Stimulated activated naive CD4-positive, alpha-beta T cell treated with Interleukin-2 at 50 U/mL for 16 hours (primary cell): ENCODE results near the gene DDX1.
"Not testable (repeated sequence)": the region's sequence is repeated elsewhere in the genome, so short reads cannot be mapped to it uniquely, and the experiment has no call there.

ENCODE experiments used
- DNase-seq: peaks from one replicate; lab custom pipeline; 2025; lab: John Stamatoyannopoulos, UW

DDX1 gene

DNA sequence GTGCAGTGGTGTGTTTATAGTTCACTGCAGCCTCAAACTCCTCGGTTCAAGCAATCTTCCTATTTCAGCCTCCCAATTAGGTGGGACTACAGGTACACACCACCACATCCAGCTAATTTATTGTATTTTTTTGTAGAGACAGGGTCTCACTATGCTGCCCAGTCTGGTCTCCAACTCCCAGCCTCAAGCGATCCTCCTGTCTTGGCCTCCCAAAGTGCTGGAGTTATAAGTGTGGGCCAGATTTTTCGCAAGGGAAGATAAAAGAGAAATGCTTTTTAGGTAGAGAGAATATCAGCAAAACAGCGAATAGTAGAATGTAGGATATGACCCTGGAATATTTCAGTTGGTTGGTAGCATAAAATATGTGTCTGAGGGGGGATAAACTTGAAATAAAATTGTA is 4.3 kb downstream of the DDX1 start:
- no peak for DNase-seq

DNA sequence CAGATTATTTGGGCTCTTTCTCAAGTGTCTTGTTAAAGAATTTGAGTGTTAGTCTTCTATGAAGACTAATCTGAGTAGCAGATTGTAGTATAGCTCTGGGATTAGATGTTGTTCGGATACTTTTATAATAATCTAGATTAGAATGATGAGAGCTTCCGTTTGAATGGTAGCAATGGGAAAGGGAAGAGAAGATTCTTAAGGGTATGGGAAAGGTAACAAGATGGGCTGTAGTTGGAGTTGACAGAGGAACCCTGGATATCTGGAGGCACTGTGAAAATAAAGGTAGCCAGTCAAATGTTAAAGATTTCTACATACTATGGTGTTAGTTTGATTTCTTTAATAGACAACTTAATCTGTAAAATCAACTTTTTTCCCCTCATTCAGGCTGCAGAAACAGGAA is 4.7 kb downstream of the DDX1 start:
- DNase-seq, result no peak

DNA sequence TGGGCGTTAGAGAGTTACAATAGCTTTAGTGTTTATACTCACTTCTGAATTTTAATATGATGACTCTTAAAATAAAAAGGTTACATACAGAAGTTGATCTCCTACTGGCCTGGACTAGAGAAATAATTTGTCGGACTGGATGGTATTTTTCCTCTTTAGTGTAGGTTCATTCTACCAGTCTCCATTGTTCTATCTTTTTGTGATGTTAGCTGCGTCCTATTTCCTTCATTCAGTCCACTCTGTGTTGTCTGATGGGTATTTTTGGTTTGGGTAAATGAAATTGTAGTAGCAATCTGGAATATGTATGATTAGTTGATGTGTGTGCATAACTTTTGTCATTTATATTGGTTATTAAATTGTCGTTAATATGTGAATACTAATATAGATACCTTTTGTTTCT is 5.3 kb downstream of the DDX1 start:
- DNase-seq, result no peak

DNA sequence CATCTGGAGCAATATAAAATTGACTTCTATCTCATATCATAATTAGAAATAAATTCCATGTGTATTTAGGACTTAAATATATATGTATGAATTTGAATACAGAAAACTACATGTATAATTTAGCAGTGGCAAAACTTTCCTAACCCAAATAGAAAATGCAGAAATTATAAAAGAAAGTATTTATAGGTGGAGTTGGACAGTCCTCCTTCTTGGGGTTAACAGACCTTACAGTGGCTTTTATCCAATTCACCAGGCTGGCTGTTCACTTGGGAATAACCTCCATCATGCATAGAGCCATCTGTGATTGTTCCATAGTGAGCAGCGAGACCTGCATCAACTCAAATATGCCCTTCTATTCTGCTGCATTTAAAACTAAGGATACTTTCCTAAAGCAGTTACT is 8.3 kb downstream of the DDX1 start:
- DNase-seq, result no peak

DNA sequence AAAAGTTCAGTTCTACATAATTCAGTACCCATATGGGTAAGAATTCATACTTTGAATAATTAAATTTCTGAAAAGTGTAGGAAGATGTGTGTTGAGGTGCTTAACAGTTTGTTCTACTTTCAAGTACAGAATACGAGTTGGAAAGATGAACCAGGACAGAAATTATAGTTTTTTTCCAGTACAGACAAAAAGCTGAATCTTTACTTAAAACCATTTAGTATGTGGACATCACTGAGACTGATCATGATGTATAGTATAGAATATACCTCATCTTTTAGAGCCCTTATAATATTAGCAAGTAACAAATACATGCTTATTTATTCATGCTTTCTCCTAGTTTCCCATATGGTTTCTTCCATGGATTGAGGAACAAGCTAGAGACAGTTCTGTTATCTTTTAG is 10.0 kb downstream of the DDX1 start:
- DNase-seq, result no peak

DNA sequence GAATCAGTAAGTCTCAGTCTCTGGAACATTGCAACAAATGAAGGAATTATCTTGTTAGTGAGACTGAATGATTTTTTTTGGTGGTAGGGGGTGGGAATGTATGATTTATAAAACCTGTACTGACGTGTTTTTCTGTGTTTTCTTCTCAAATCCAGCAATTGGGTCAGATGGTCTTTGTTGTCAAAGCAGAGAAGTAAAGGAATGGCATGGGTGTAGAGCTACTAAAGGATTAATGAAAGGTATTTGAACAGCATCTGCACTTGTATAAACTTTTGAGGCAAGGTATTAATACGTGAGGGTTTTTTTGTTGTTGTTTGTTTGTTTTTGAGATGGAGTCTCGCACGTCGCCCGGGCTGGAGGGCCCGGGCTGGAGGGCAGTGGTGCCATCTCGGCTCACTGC is 10.7 kb downstream of the DDX1 start:
- DNase-seq, result no peak

DNA sequence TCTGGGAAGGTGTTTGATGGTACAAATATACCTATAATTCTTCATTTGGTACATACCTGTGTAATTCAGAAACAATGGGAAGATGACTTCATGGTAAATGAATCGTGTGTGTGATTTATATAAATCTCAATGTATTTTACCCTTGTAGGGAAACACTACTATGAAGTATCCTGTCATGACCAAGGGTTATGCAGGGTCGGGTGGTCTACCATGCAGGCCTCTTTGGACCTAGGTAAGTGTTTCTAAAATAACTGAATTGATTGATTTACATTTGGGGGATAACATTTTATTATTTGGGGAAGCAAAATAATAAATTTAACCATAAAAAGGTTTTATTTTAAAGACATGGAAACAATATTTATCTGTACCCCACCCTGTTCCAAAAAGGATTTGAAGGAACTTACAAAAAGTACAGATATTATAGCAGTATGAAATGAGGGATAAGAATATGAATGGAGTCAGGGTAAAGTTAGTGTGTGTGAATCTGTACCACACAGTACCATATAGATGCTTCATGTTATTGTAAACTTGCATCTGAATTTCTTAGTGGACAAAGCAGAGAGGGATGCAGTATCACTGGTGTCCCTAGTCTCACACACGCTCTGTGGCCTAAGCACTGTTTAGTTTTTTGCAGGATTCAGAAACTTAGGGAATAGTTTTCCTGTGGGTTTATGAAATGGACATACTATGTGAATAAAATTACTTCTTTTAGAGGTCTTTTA is 11.5 kb downstream of the DDX1 start:
- DNase-seq, result no peak

DNA sequence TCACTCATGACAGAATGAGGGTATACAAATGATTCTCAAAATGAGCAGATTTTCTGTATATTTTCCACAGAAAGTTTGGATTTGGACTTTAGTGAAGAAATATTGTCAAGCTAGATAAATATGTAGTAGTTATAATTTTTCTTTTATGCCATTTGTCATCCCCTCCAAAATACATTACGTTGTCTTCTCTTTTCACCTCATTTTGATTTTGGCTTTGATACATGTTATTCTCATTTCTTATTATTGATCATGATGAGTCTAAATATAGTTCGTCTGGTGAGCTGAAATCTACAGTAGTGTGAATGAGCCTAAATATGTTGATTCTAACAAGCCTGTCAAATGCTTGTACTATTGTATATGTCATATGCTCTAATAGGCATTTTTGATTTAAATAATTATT is 12.3 kb downstream of the DDX1 start:
- DNase-seq, result no peak

DNA sequence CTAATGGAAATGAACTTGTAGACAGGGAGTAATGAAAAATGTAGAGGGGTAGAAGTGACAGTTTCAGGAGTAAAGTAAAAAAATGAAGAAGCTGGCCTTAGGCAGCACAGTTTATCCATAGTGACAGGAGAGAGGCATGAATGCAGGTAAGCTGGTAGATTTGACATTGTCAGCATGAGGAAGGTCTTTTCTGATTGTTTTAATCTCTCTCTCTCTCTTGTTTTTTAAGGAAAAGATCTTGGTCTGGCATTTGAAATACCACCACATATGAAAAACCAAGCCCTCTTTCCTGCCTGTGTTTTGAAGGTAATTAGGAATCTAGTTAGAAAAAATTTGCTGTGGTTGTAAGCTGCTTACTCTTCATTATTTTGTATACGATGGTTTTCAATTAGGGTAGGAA is 14.1 kb downstream of the DDX1 start:
- no peak for DNase-seq

DNA sequence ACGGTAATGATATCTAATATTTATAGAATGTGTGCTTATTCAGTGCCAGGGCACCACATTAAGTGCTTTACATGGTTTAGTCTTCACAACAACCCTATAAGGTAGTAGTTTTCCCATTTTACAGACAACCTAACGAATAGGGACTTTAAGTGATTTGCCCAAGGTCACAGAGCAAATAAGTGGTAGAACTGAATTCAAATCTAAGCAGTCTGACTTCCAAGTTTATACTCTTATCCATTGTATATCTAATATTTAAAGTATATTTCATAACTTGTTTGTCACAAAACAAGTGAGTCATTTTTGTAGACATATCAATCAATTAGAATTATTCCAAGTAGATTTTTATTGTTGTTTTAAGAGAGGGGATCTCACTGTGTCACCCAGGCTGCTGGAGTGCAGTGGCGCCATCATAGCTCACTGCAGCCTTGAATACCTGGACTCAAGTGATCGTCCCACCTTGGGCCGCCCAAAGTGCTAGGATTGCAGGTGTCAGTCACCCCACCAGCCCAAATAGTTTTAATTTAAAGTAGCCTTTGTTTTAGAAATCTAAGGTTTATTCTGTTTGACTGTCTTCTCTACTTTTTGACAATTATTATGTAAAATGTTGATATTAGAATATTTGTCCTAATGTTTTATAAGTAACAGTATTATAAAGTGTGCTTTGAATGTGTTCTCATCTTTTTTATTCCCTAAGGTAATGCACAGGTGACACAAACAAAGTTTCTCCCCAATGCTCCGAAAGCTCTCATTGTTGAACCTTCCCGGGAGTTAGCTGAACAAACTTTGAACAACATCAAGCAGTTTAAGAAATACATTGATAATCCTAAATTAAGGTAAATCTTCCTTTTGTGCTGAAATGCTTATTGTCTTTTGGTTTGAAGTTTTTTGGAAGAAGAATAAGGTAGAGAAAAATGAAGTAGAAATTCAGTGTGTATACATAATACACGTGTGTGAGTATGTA is 15.1 kb downstream of the DDX1 start:
- no peak for DNase-seq

DNA sequence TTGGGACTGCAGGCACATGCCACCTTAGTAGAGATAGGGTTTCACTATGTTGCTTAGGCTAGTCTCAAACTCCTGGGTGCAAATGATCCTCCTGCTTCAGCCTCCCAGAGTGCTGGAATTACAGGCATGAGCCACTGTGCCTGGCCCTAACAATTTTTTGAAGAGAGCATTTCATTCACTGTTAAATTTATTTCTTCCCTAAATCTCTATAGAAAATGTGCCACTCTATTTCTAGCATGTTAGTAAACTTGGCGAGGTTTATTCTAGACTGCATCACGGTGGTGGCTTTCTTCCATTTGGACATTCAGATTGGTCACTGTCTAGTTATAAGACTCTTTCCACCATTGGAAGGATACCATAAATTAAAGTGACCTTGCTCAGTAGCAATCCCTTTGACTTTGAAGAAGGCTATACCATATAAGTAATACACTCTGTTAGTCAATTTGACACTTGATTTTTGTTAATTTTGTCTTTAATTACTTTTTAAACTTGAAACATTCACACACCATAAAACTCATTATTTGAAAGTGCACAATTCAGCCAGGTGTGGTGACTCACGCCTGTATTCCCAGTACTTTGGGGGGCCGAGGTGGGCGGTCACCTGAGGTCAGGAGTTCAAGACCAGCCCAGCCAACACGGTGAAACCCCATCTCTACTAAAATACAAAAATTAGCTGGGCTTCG is 16.2 kb downstream of the DDX1 start:
- no peak for DNase-seq

DNA sequence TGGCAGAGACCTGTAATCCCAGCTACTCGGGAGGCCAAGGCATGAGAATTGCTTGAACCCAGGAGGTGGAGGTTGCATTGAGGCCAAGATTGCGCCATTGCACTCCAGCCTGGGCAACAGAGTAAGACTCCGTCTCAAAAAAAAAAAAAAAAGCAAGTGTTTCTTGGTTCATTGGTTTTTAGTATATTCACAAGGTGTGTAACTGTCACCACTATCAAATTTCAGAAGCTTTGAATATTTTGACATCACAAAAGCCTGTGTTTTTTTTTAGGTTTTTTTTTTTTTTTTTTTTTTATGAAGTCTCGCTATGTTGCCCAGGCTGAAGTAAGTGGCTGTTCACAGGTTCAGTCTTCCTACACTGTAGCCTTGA is 16.7 kb downstream of the DDX1 start:
- no peak for DNase-seq

DNA sequence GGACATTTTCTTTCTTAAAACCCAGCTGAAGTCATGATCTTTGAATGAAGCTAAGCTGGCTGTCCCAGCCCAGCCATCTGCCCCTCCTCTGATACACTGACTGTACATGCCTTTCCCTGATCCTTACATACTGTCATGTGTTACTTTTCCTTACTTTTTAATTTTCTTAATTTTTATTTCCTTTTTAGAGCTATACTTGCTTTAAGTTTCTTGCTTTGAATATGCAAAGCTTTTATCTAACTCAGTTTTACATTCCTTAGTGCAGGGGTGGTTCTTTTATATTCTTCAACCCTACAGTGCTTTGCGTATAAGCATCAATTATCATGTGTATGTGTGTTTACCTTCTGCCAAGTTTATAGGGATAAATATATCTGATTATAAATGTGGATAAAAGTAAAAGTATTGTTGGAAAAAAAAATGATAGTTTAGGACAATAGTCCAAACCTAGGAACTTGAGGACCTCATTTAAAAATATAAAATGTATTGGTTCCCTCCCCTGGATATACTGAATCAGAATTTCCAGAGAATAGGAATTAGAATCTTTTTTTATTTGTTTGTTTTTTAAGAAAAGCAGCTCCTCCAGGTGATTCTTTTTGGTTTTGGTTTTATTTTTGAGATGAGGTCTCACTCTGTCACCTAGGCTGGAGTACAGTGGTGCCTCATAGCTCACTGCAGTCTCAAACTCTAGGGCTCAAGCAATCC is 17.8 kb downstream of the DDX1 start:
- DNase-seq, result no peak

DNA sequence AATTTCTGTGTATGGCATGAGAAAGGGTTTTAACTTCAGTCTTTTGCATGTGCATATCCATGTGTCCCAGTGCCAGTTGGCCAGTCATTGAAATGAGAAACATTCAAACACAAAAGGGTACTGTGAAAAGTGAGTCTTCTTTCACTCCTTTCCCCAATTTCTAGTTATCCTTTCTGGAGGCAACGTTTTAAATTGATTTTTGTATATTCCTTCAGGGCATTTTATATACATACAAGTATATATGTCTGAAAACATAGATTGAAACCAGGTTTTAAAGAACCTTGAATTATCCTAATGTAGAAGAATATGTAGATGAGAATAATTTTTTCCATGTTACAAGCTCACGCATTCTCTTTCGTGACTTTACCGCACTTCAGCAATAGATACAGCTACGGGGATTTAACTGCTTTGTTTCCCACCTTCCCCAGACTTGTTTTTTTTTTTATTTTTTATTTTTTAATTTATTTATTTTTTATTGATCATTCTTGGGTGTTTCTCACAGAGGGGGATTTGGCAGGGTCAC is 18.8 kb downstream of the DDX1 start:
- DNase-seq, result no peak

DNA sequence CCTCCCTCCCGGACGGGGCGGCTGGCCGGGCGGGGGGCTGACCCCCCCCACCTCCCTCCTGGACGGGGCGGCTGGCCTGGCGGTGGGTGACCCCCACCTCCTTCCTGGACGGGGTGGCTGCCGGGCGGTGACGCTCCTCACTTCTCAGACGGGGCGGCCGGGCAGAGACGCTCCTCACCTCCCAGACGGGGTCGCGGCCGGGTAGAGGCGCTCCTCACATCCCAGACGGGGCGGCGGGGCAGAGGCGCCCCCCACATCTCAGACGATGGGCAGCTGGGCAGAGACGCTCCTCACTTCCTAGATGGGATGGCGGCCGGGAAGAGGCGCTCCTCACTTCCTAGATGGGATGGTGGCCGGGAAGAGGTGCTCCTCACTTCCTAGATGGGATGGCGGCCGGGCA is 20.4 kb downstream of the DDX1 start:
- DNase-seq, result not testable (repeated sequence)

DNA sequence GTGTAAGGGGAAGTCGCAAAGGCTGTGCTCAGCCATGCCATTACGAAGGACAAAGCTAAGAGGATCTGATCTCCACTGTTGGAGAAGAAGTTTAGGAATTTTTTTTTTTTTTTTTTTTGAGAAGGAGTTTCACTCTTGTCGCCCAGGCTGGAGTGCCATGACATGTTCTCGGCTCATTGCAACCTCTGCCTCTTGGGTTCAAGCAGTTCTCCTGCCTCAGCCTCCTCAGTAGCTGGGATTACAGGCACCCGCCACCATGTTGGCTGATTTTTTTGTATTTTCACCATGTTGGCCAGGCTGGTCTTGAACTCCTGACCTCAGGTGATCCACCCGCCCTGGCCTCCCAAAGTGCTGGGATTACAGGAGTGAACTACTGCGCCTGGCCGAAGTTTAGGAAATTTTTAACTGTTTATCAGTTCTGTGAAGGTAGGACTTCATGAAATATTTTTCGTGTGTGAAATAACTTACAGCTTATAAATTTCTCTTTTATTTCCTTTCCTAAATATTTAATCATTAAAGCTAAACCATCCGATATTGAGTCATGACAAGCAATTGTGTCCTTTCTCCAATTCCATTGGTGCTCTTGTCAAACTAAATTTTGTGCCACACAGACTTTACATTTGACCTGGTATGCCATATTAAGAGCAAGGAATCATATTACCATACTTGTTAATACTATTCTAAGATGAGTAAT is 22.2 kb downstream of the DDX1 start:
- no peak for DNase-seq

DNA sequence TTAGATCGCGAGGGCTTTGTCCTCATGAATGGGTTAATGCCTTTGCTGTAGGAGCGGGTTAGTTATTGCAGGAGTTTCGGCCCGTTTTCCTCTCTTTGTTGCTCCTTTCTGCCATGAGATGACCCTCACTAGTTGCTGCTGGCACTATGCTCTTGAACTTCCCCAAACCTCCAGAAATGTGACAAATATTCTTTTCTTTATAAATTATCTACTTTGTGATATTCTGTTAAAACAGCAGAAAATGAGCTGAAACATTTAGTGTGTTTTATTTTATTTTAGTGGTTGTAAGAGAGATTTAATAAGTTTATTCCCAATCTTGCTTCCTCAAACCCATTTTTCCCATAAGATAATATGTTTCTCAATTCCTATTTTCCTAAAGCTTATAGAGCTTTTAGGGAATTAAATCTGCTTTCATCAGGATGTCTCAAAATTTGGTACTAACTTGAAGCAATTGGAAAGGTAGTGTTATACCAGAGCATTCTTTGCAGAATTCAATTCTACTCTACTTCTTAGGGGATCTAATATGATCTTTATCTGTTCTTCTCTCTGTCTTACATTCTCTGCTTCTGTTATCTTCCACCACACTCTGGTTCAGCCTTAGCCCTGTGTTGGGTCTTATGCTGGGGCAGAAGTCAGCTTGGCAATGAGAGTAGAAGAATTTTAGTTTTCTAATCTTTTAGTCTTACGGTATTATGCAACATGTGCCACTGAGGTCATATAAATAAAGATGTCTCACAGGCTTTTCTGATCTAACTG is 23.1 kb downstream of the DDX1 start:
- DNase-seq, result no peak

DNA sequence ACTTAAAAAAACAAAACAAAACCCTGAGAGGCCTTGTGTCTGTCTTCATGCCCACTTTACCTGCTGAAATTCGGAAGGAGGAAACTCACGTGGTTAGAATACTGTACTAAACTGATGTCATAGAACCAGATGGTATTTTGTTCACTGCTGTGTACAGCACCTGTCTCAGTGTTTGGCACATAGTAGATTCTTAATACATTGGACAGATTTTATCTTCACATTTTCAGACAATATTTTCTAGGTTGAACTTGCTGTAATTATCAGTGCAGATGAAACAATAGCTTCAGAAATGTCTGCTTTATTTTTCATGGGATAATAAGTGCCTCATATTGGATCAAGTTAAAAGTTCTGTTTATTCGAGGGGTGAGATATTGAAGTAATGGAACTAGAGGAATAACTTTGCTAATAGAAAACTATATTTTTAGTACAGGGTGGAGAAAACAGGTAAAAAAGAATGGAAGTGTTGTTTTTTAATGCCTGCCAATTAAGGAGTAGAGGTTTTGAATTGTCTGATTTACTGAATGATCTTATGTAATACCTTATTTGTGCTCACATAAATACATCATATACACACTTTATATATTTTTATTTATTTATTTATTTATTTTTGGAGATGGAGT is 23.7 kb downstream of the DDX1 start:
- DNase-seq, result no peak

DNA sequence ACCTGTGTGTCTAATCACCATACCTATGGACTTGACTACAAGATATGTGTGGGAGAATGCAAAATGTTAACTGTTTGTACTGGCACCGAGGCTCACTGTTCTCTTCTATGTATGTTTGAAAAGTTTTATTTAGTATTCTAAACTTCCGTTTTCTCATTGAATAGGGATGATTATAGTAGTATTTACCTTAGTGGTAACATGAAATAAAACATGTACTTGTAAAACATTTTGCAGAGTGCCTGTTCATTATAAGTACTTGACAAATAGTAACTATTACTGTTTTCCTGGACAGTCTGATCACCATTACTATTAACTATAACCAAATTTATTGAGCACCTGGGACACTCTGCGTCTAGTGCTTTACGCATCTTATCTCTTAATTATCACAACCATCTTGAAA is 24.8 kb downstream of the DDX1 start:
- no peak for DNase-seq
